Hypothalamus (tissue), 51 donors: ENCODE measurements around the gene TNRC6B.

Experiments
- DNase-seq, 51 donors: peaks; one replicate each; lab custom pipeline; 2025; lab: John Stamatoyannopoulos, UW

The TNRC6B gene

DNA sequence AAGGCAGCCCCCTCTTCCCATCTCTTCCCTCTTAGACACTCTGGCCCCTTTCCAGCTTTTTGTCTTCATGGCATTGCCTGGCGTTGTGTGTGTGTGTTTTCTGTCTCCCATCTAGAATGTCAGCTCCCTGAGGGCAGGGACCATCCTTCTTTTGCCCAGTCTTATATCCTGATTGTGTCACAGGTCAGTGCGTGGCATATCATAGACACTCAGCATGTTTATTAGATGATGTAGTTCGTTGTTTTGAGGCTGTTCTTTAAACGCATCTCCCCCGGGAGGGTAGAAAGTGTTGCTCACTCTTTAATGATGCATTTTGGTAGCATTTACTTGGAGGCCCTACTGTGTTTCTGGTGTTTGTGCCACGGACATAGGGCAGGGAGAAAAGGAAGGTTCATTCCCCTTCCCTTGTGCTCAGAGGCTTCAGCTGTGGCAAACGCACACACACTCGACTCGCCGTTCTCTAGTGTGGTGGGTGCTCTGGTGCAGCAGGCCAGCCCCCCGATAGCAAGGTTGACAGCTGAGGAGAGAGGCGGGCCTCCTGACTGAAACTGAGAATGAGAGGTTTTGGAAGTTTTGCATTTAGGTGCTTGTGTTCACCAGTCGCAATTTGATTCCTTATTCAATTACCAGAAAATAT, 60.2 kb downstream of the TNRC6B start:
- DNase-seq: no peak

DNA sequence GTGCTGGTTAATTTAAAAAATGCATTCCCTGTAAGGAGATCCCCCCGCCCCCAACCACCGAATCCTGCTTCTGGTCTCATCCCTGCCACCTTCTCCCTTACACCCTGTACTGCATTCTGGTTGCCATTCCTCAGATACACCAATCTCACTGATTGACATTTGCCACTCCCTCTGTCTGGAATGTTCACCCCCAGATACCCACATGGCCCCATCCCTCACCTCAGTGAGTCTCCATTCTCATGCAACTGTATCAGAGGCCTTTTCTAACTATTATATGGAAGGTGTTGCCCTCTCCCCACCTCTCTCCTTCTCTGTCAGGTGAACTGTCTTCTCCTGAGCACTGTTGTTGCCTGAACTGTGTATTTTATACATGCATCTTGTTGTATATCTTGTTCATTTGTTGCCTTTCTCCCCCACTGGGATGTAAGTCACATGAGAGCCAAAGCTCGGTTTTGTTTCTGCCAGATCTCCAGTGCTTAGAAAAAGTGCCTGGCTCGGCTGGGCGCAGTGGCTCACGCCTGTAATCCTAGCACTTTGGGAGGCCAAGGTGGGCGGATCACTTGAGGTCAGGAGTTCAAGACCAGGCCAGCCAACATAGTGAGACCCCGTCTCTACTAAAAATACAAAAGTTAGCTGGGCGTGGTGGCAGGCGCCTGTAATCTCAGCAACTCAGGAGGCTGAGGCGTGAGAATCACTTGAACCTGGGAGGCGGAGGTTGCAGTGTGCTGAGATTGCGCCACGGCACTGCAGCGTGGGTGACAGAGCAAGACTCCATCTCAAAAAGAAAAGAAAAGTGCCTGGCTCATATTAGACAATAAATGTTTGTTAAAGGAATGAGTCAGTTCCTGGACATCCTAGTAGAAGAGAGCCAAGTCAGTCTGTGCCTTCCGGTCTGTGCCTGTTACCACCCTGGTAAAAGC, 61.0 kb downstream of the TNRC6B start:
- peak in 1 of 51 donors; percentile 6 for DNase-seq

DNA sequence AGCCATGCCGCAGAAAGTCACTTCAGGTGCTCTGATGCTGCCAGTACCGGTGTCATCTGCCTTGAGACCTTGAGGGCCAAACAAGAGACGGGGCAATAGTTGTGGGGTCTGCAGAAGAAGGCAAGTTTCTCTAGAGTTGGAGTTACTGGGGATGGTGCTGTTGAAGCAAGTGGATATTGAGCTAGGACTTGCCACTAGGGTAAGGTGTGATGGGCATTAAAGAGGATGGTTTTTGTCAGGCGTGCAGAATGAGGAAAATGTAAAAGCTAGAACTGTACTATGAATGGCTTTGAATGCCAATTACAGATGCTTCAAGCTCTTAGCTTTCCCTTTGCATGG, 61.6 kb downstream of the TNRC6B start:
- DNase-seq: no peak

DNA sequence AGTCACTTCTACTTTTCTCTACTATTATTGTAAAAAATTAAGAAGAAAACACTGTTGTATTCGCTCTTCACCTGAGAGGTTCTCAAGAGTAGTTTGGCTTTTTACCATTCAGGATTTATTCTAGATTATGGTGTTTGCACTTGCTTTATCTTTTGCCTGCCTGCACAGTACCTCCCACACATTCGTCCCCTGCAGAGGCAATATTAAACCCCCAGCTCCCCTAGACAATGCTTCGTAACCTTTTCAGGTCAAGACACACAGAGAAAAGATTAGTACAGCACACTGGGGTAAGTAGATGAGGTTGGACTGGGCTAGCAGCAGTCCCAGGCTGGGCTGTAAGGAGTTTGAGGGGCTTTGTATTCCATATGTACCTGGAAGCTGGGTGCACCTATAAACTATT, 62.4 kb downstream of the TNRC6B start:
- DNase-seq: no peak

DNA sequence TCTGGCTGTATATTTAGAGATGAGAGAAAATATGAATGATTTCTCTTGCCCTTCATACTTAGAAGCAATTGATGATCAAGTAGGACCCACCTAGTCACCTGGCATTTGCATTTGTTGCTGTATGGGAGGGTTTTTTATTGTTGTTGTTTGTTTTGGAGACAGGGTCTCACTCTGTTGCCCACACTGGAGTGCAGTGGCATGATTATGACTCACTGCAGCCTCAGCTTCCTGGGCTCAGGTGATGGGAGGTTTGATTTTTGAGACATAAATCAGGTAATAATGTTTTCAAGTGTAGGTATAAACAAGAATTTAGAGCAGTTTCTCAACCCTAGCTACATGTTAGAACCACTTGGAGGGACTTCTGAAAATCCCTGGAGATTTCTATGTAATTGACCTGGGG, 63.0 kb downstream of the TNRC6B start:
- DNase-seq: no peak

DNA sequence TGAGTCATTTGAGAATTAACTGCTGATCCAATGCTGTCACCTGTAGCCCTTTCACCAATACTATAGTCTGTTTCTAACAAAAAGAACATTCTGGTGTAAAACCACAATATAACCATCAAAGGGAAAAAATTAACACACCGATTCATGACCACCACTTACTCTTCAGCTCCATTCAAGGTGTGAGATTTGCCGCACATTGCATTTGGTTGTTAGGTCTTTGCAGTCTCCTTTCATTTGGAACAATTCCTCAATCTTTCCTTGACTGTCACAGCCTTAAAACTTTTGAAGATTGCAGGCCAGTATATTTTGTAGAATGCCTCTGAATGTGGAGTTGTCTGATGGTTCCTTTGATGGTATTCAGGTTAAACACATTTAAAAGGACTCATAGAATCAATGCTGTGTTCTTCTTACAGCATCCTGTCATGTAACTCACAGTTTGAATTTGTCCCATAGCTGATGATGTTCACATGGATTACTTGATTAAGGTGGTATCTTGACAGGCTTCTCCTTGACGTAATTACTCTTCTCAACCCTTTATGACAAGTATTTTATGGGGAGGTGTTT, 63.6 kb downstream of the TNRC6B start:
- DNase-seq: no peak

DNA sequence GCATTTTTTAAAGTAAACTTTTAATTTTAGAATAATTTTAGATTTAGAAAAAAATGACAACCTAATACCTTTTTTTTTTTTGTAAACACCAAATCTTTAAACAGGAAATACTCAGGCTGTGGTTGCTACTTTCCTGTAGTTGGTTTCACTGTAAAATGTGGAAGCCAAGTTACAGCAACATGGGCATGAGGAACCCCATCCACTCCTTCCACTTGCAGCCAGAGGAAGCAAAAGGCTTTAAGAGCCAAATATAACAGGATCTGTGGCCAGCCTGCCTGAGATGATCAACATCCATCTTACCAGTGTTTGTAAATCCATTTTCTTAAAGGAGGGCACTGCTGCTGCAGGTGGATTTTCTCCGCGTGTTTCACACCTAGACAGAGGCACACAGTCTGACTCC, 66.2 kb downstream of the TNRC6B start:
- DNase-seq: no peak

DNA sequence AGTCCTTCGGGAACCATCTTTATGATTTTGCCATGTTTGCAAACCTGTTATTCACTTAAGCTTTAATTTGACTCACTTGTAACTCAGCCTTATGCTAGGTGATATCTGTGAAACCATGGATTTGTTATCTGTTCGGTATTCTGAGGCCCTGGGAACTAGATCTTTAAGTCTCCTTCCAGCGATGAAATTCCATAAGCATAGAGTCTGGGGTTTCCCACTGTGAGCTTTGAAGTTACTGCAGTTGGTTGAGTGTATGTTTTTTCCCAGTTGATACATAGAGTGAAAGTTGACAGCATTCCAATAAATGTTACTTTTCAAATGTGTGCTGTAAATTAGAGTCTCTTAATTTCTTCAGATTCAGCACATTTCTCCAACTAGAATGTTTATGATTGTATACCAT, 66.9 kb downstream of the TNRC6B start:
- DNase-seq: no peak

DNA sequence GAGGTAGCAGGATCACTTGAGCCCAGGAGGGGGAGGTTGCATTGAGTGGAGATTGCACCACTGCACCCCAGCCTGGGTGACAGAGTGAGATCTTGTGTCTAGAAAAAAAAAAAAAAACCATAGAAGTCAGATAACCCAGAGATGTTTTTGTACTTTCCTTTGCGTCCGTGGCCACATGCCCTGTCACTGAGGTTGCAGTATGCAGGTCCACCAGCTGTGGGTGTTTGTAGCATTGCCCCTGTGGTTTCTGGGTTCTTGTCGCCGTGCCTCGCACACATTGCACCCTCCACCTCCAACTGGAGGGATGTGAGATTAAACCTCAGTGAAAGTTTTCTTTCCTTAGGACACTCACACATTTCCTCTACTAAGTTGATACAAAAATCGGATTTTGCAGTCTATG, 70.3 kb downstream of the TNRC6B start:
- DNase-seq: no peak

DNA sequence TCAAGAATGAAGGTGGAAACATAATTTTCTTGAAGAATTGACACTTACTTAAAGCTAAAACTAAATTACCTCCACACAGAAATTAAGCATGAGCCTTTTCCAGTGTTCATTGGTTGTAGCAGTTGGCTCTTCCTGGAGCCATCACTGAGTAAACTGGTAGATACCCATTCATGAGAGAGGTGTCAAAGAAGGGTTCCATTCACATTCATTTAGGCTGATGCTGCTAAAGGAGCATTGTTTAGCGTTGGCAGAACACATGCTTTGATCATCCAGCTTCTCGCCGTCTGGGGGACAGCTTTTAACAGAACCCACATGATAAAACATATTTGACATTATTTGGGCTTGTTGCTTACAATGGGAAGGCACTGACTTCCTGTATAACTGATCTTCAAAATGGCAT, 71.6 kb downstream of the TNRC6B start:
- no peak for DNase-seq

DNA sequence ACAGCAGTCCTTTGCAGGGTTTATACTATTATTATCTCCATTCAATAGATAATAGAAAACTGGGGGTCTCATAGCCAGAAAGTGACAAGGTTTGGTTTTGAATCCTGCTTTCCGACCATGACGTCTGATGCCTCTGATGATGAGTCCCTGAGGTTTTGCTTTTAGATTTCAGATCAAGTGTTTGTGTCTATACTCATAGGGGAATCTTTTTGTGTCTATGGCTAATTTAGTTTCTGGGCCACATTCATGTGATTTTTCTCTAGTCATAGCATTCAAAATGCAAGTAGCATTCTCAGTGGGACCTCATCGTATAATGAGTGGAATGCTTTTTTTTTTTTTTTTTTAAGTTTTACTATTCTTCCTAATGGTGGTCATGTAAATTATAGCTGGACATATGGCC, 72.9 kb downstream of the TNRC6B start:
- no peak for DNase-seq

DNA sequence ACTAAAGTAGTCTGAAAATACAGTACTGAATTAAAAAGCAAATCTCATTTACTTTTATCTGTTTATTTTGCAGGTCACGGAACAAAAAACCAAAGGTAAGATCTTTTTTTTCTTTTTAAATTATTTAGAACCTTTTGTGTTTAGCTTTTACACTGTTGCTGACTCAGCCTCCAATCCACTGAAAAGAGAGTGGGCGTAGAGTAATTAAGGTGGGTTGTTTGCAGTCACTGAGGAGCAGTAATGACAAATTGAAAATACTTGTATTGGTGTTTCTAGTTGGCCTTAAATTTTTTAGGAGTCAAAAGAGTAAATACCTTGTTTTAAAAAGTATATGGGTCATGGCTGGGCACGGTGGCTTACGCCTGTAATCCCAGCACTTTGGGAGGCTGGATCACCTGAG, 73.4 kb downstream of the TNRC6B start:
- no peak for DNase-seq

DNA sequence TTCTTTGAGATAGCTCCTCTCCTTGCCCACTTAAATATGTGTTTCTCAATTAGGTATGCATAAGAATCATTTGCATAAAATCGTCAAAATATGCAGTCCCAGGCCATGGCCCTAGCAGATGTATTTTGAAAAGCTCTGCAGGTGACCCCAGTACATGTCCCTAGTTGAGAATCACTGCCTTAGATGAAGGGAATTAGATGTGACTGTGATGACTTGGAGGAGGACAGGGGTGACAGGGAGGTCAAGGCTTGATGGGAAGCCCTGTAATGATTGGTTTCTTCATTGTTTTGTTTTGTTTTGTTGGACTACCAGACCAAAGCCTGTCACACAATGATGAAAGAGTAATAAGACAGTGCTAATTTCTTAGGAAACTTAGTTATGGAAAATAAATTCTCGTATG, 74.4 kb downstream of the TNRC6B start:
- no peak for DNase-seq

DNA sequence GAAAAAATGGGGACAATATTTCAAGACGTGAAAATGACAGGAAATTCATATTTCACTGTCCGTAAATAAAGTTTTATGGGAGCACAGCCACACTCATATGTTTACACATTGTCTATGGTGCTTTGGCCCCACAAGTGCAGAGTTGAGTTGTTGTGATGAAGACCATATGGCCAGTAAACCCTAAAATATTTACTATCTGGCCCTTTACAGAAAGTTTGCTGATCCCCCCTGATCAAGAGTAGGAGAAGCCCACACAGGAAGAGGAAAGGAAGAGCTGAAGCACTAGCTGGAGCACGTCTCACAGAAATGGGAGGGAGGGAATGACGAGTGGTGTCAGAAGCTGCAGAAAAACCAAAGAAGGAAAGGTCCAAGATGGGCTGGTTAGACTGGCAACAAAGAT, 78.8 kb downstream of the TNRC6B start:
- no peak for DNase-seq

DNA sequence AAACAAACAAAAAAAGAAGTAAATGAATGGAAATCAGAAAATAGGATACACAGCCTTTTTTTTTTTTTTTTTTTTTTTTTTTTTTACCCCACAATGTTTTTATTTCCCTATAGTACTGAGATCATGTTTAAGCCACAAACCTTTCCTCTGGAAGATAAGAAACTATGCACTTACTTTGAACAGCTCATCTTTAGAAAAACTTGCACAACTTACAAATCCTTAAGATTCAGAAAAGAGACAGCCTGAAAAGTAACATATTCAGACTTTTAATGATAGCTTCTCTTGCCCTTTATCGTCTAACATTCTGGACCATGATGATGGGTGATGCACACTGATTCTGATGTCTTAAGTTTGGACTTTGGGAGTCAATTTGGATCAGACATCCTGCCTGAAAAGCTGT, 80.3 kb downstream of the TNRC6B start:
- DNase-seq: no peak

DNA sequence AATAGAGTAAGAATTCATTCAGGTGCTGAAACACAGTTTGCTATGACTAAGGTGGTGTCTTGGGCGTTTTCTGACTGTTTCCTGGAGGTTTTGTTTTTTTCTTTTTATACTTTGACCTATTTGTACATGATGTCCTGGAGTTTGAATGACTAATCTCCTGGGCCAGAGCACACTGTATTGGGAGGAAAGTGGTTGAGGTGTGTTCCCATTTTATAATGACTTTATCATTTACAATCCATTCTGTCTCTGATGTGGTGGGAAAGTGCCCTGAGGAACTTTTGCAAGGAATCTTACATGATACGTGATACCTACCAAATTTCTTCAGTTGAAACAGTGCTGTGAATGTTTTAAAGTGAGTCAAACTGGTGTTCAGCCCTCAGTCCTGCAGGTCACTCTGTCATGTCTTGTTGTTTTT, 80.8 kb downstream of the TNRC6B start:
- DNase-seq: no peak

DNA sequence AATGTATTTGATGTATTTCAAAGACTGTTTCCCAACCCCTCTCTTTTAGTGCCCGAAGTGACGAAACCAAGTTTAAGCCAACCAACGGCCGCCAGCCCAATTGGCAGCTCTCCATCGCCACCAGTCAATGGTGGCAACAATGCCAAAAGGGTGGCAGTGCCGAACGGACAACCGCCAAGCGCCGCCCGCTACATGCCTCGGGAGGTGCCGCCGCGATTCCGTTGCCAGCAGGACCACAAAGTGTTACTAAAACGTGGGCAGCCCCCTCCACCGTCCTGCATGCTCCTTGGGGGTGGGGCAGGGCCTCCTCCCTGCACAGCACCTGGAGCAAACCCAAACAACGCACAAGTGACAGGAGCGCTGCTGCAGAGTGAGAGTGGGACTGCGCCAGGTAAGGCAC, 84.1 kb downstream of the TNRC6B start:
- peak in 23 of 51 donors; percentile 3 to 48 (median 26) for DNase-seq

DNA sequence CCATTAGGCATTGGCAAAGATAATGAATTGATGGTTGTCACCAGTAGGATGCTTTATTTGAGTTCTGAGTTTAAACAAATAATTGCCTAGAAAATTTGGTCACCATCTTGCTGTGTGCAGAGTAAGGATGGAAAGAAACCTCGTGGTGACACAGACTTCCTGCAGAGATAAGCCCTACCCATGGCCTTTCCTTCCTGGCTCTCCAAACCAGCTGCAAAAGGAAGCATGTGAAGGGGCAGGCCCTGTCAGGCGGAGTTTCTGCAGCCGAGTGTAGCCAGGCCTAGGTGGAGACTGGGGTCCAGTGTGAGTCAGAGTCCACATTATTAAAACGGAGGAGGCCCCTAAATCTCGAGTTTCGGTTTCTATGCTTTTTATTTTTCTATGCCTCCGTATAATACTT, 85.5 kb downstream of the TNRC6B start:
- DNase-seq: no peak

DNA sequence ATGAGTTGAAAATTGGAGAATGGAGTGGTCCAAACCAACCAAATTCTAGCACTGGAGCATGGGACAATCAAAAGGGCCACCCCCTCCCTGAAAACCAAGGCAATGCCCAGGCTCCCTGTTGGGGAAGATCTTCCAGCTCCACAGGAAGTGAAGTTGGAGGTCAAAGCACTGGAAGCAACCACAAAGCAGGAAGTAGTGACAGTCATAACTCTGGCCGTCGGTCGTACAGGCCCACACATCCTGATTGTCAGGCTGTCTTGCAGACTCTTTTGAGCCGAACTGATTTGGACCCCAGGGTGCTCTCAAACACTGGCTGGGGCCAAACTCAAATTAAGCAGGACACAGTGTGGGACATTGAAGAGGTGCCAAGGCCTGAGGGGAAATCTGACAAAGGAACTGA, 88.1 kb downstream of the TNRC6B start:
- no peak for DNase-seq

DNA sequence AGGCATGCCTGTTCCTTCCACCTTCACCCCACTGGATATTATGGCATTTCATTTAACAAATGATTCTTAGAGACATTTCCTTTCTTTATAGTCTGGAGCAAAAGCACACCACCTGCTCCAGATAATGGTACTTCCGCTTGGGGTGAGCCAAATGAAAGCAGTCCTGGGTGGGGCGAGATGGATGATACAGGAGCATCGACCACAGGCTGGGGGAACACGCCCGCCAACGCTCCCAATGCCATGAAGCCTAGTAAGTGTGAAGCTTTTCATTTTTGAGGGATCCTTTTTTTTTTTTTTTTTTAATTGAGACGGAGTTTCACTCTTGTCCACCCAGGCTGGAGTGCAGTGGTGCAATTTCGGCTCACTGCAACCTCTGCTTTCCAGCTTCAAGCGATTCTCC, 92.3 kb downstream of the TNRC6B start:
- no peak for DNase-seq

DNA sequence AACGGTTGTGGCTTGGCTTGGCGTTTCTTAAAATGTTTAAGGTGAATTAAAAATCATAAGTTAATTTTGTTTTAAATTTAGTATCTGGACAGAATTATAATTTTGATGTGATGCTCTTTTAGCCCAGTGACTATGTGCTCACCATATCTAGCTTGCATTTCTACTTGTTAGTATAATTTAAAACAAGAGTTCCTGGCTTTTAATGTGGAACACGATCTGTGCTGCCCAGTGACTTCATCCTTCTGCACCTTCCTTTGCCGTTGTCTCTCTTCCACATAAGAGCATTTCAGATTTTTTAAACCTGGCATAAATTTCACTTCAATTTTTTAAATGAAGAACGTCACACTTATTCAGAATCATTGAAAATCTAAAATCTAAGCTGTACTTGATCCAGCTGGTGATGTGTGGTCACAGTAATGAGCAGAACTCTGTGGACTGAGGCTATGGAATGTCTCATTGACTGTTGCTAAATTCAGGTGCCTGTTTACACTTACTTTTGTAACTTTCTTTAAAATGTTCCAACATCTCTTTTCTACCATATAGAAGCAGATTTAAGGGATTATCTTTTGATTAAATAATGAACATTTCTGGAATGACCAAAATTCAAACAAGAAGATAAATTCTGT, 93.1 kb downstream of the TNRC6B start:
- no peak for DNase-seq

DNA sequence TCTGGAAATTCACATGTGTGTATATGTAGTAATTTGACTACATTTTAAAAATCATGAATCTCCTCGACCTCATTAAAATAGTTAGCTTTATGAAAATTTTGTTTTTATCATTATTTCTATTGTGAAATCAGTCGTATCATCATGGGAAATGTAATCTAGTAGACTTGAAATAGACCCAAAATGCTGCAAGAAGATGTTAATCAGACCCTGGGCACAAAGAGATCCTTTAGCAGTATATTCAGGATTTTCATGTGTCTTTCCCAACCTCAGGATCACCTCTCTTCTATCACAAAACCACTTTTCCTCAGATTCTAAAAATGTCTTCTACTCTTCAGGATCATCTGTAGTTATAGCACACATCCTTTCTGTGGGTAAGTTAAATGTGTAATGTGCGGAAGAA, 93.7 kb downstream of the TNRC6B start:
- no peak for DNase-seq
